ENCODE measurements around the gene MICAL3. TPM values are rescaled to one million over a fixed set of nuclear protein-coding genes. Genes with fewer than 3 reads are reported as not detected.

Gene MICAL3
- total RNA-seq, 1 experiment from 2014 or later: 23.7 TPM

GRCh38 chr22:17898375-17898774, 126.0 kb downstream of the MICAL3 start:
- Histone ChIP-seq H3K27me3 (ENCODE audit: low read length) (no peaks in the 10 kb centered on the region), H2AFZ (ENCODE audit: low read length) (no peak overlapping the region), H3K9me2 (replicated peaks; ENCODE audit: low read length) (no peaks in the 10 kb centered on the region), H3K36me3 (ENCODE audit: low read depth, low read length) (peaks cover 26% of the 10 kb centered on the region; the same call in 1 of the 2 replicates), H4K20me1 (ENCODE audit: low read length) (no peaks in the 10 kb centered on the region), H3F3A (ENCODE audit: low read length, unreplicated experiment) (no peaks in the 10 kb centered on the region), H3K79me2 (ENCODE audit: low read length) (no peaks in the 10 kb centered on the region), H3K27ac (ENCODE audit: low read length) (no peak overlapping the region), H3K4me1 (ENCODE audit: insufficient read depth, low read length) (no peaks in the 10 kb centered on the region), H3K9me3 (ENCODE audit: low read length) (no peaks in the 10 kb centered on the region), H3K9ac (ENCODE audit: low read length) (no peak overlapping the region), H3K4me3 (ENCODE audit: low read length) (no peak overlapping the region), H3K4me2 (ENCODE audit: low read length) (no peak overlapping the region)
- ChIA-PET CTCF (no interaction called here), POLR2A (ENCODE audit: unreplicated experiment) (no interaction called here)
- DNase-seq (no peak), ATAC-seq (no peak)
- TF ChIP-seq CTCF (conservative IDR thresholded peaks at IDR 0.05; ENCODE audit: low read depth, low read length) (no peak), EZH2 (IDR thresholded peaks at IDR 0.05; ENCODE audit: low read length, unreplicated experiment) (no peak), EZH2phosphoT487 (IDR thresholded peaks at IDR 0.05; ENCODE audit: borderline replicate concordance, low read length) (no peak)
- intact Hi-C loops (cut with micrococcal nuclease): loop anchor here (5.0 kb wide), 1 partner anchor 179 kb away; the partner anchor contains the start of gene PEX26
- BruUV-seq (replicated peaks): no TSS peak

GRCh38 chr22:17897858-17898257, 126.5 kb downstream of the MICAL3 start:
- intact Hi-C loops (cut with micrococcal nuclease): loop anchor here (5.0 kb wide), 1 partner anchor 179 kb away; the partner anchor contains the start of gene PEX26
- Histone ChIP-seq H3K9me3 (ENCODE audit: low read length) (no peaks in the 10 kb centered on the region), H3K4me1 (ENCODE audit: insufficient read depth, low read length) (no peaks in the 10 kb centered on the region), H3K27me3 (ENCODE audit: low read length) (no peaks in the 10 kb centered on the region), H4K20me1 (ENCODE audit: low read length) (no peaks in the 10 kb centered on the region), H3F3A (ENCODE audit: low read length, unreplicated experiment) (no peaks in the 10 kb centered on the region), H3K79me2 (ENCODE audit: low read length) (no peaks in the 10 kb centered on the region), H3K27ac (ENCODE audit: low read length) (no peak overlapping the region), H3K9me2 (replicated peaks; ENCODE audit: low read length) (no peaks in the 10 kb centered on the region), H3K4me3 (ENCODE audit: low read length) (no peak overlapping the region), H3K9ac (ENCODE audit: low read length) (no peak overlapping the region), H3K4me2 (ENCODE audit: low read length) (no peak overlapping the region), H2AFZ (ENCODE audit: low read length) (no peak overlapping the region), H3K36me3 (ENCODE audit: low read depth, low read length) (peaks cover 31% of the 10 kb centered on the region)
- ChIA-PET POLR2A (ENCODE audit: unreplicated experiment) (no interaction called here), CTCF (no interaction called here)
- TF ChIP-seq EZH2phosphoT487 (IDR thresholded peaks at IDR 0.05; ENCODE audit: borderline replicate concordance, low read length): no peak
- DNase-seq (no peak), ATAC-seq (no peak)
- no TSS peak for BruUV-seq (replicated peaks)

GRCh38 chr22:17897426-17897825, 126.9 kb downstream of the MICAL3 start:
- POLR2A ChIA-PET (ENCODE audit: unreplicated experiment): no interaction called here
- no peaks in the 10 kb centered on the region for H3K4me1 ChIP-seq (ENCODE audit: insufficient read depth, low read length)
- no peaks in the 10 kb centered on the region for H4K20me1 ChIP-seq (ENCODE audit: low read length)
- no peaks in the 10 kb centered on the region for H3K27me3 ChIP-seq (ENCODE audit: low read length)
- H3F3A ChIP-seq (ENCODE audit: low read length, unreplicated experiment): no peaks in the 10 kb centered on the region
- CTCF ChIA-PET: no interaction called here
- H3K9ac ChIP-seq (ENCODE audit: low read length): no peak overlapping the region
- H2AFZ ChIP-seq (ENCODE audit: low read length): no peak overlapping the region
- H3K79me2 ChIP-seq (ENCODE audit: low read length): no peaks in the 10 kb centered on the region
- no TSS peak for BruUV-seq (replicated peaks)
- H3K9me2 ChIP-seq (replicated peaks; ENCODE audit: low read length): no peaks in the 10 kb centered on the region
- no peak for TF ChIP-seq EZH2 (IDR thresholded peaks at IDR 0.05; ENCODE audit: low read length, unreplicated experiment)
- TF ChIP-seq EZH2phosphoT487 (IDR thresholded peaks at IDR 0.05; ENCODE audit: borderline replicate concordance, low read length): no peak
- no peak for TF ChIP-seq CTCF (conservative IDR thresholded peaks at IDR 0.05; ENCODE audit: low read depth, low read length)
- intact Hi-C loops (cut with micrococcal nuclease): loop anchor here (5.0 kb wide), 1 partner anchor 180 kb away; the partner anchor contains the start of gene PEX26
- peaks cover 32% of the 10 kb centered on the region for H3K36me3 ChIP-seq (ENCODE audit: low read depth, low read length)
- DNase-seq: no peak
- ATAC-seq: no peak
- H3K4me2 ChIP-seq (ENCODE audit: low read length): no peak overlapping the region
- no peak overlapping the region for H3K27ac ChIP-seq (ENCODE audit: low read length)
- no peaks in the 10 kb centered on the region for H3K9me3 ChIP-seq (ENCODE audit: low read length)
- no peak overlapping the region for H3K4me3 ChIP-seq (ENCODE audit: low read length)
